ENCODE data around the gene GKN2. TPM values are rescaled to one million over a fixed set of nuclear protein-coding genes. Genes with fewer than 3 reads are reported as not detected.

GKN2 gene
- polyA plus RNA-seq, 2 of the 4 experiments (the other 2 are of a cell fraction): 0.93 to 3.7 TPM

- WGBS (ENCODE audit: missing lambda C conversion rate): 83% methylated on average over 4 of the region's 4 CpGs
- DNase-seq (ENCODE audit: low read depth in 1 of 2, low spot score in 1 of 2): no peak
- ChIA-PET POLR2A (no interaction called here), CTCF (interaction anchor here (2.0 to 5.9 kb wide), 2 partner anchors 15 to 159 kb away, joined by 8 to 40 read pairs; no protein-coding TSS in a partner anchor)
- H3K4me2 ChIP-seq: no peak overlapping the region
- H3K4me1 ChIP-seq: peaks cover 25% of the 10 kb centered on the region
- H3K27ac ChIP-seq: no peak overlapping the region
- no peak for ATAC-seq
- H3K4me3 ChIP-seq: no peak overlapping the region
- TF ChIP-seq ELK1 (IDR thresholded peaks at IDR 0.05; ENCODE audit: low read depth, low read length) (no peak), HEYL (CRISPR knock-in tag; IDR thresholded peaks at IDR 0.05) (no peak), JUNB (IDR thresholded peaks at IDR 0.05) (no peak), JUN (IDR thresholded peaks at IDR 0.05) (no peak), MAZ (IDR thresholded peaks at IDR 0.05; ENCODE audit: borderline replicate concordance, low read depth, low read length) (no peak), REST (IDR thresholded peaks at IDR 0.05) (no peak), RARB (CRISPR knock-in tag; IDR thresholded peaks at IDR 0.05) (no peak), ESRRA (IDR thresholded peaks at IDR 0.05; ENCODE audit: borderline replicate concordance, low read length) (no peak), EP300 (IDR thresholded peaks at IDR 0.05) (no peak), TFCP2L1 (CRISPR knock-in tag; IDR thresholded peaks at IDR 0.05) (no peak), ZFP36 (IDR thresholded peaks at IDR 0.05; ENCODE audit: borderline replicate concordance, partially characterized antibody) (no peak), KDM5A (IDR thresholded peaks at IDR 0.05) (no peak), CHD2 (IDR thresholded peaks at IDR 0.05; ENCODE audit: low read length, partially characterized antibody) (no peak), FOSL2 (IDR thresholded peaks at IDR 0.05) (no peak), FOSL2 (CRISPR knock-in tag; IDR thresholded peaks at IDR 0.05) (no peak), E2F6 (IDR thresholded peaks at IDR 0.05; ENCODE audit: borderline replicate concordance, low read depth) (no peak)
- peaks cover 5% of the 10 kb centered on the region; the same call in 2 of the 3 replicates for H3K9me3 ChIP-seq
- no peak for FAIRE-seq
These were observed 41.4 kb downstream of the GKN2 start for GRCh38 chr2:68911246-68911645.

- CTCF ChIA-PET: interaction anchor here (0.6 to 4.9 kb wide), 22 partner anchors 9 to 441 kb away, joined by 3 to 44 read pairs (median 4); no protein-coding TSS in a partner anchor
- H3K4me1 ChIP-seq: peaks cover 25% of the 10 kb centered on the region
- no peak overlapping the region for H3K4me3 ChIP-seq
- peak overlapping the region in 1 of 2 experiments; percentile 85; a peak in 4 of 6 replicates for H3K27ac ChIP-seq
- WGBS (ENCODE audit: missing lambda C conversion rate): 71% methylated on average over 3 of the region's 3 CpGs
- TF ChIP-seq CTCF (IDR thresholded peaks at IDR 0.05) (peak; percentile 79), ATOH8 (CRISPR knock-in tag; IDR thresholded peaks at IDR 0.05; ENCODE audit: low read depth) (peak; percentile 51; the same call in 1 of the 2 replicates), RAD21 (conservative IDR thresholded peaks at IDR 0.05 in 1 of 2, IDR thresholded peaks at IDR 0.05 in 1 of 2) (peak; percentile 76 to 80), SMC3 (IDR thresholded peaks at IDR 0.05) (peak; percentile 74), JUNB (IDR thresholded peaks at IDR 0.05) (no peak), FOXS1 (CRISPR knock-in tag; IDR thresholded peaks at IDR 0.05) (no peak)
- DNase-seq (ENCODE audit: low read depth in 1 of 2, low spot score in 1 of 2) (peak; percentile 60 to 85), FAIRE-seq (no peak), ATAC-seq (peak in 1 of 2 experiments; percentile 66; a peak in 3 of 6 replicates)
- POLR2A ChIA-PET: no interaction called here
- H3K4me2 ChIP-seq: no peak overlapping the region
- peaks cover 6% of the 10 kb centered on the region for H3K9me3 ChIP-seq
These were observed 42.7 kb downstream of the GKN2 start for GRCh38 chr2:68909793-68910674.
